Measurements from ENCODE around the gene PCDH9.

The PCDH9 gene

DNA sequence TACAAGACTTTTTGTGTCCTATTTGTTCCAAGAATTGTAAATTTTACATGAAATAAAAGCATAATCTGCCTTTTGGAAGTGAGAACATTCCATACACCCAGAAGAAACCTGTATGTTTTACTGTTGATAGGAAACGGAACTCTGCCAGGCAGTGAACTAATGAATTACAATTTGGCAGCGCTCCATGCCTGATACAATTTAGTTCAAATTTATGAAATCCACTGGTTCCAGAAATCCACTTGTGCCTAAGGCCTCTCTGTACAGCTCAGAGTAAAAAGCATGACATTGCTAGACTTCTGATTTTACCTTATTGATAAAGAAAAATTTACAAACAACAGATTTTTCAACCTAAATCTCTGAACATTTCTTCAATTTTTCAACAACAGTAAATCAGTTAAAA lies 78.1 kb downstream of the PCDH9 start:
- DNase-seq = no peak

DNA sequence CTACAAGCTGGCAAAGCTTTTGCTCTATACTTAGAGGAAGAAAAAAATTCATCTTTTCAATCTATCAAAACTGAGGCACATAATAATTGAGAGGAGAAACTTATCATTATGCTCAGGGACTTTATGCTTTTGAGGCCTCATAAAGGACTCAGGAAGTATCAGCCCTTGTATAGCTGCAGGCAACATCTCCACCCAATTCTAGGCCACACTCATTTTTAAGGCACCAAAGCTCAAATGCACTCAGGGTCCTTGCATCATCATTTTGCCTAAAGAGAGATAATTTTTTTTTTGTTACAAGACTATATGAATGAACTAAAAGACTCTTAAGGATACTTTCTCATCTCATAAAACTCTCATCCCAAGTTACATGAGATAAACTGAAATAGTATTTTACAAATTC lies 78.5 kb downstream of the PCDH9 start:
- no peak for DNase-seq

GRCh38 chr13:67150608-67151007 lies 79.5 kb downstream of the PCDH9 start:
- no peak for DNase-seq

DNA sequence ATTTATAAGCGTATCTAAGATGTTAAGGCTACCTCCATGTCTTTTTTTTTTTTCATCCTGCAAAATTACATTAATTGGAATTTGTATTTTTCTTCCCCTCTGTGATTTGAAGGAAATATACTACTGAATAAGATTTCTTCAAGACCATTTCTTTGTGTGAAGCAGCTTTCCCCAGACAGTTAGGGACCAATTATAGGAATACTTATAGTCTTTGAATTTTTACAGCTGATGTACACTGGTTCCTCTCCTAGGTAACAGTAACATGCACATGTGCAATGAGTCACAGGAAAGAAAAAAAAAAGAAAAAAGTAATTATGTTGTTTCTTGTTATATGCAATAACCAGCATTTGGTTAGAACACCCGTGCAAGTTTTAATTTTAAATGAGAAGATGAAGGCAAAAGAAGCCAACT lies 82.0 kb downstream of the PCDH9 start:
- DNase-seq = no peak

GRCh38 chr13:67147342-67148133 lies 82.6 kb downstream of the PCDH9 start:
- no peak for DNase-seq

DNA sequence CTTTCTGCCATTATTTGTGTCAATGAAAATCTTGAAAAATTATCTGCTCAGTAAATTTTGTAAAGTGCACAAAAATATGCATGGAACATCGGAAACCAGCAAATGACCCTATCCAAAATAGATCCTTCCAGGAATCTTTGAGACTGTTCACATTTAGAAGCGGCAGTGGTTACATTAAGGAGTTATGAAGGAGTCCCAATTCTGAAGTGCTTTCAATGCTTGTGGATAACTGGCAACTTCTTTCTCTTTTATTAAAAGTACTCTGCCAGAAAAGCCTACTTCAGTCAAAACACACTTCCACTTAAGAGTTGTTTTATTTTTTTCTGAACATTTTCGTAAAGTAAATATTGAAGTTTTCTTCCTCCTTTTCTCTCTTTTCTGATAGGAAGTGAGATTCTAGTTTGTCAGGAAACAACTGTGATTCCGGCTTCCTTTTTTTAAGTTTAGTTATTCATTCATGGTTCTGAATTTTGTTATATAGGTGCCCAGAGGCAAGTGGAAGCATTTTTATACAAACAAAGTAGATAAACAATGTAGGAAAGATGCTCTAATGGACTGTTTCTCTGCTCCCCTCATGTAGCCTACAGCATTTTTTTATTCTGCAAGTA lies 83.5 kb downstream of the PCDH9 start:
- DNase-seq = no peak

DNA sequence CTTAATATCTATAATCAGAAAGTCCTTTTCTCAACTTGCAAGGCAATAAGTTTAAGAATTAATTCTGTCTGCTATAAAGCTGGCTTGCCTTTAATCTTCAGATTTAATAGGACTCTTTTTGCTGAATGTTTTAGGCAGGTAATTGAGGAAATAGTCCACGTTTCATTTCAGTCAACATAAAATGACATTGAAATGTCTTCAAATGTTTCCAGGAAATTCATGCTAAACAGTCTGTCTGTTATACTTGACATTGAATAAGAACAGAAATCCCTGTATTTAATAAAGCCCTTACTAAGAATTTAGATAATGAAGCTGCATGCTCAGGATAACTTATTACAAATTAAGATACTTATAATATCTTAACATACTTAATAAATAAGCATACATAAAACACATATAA lies 84.2 kb downstream of the PCDH9 start:
- DNase-seq = no peak

- DNase-seq = no peak
These were observed 86.5 kb downstream of the PCDH9 start for GRCh38 chr13:67143544-67144115.

- DNase-seq = no peak
These were observed 90.1 kb downstream of the PCDH9 start for GRCh38 chr13:67140006-67140405.

DNA sequence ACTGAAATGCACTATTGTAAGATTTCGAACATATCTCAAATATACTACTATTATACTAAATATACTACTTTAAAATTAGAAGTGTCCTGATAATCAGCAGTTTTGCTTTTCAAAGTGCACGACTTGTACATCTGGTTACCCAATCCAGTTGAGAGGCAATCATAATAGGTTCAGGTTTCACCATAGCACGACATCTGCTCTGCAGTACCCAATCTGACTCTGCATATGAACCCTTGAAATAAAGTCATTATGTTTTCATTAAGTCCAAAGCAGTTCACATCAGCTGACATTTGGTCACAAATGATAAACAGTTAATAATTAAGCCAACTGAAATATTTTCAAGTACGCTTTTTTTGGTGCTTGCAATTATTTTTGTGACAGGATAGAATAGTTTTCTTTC lies 90.6 kb downstream of the PCDH9 start:
- DNase-seq = no peak

DNA sequence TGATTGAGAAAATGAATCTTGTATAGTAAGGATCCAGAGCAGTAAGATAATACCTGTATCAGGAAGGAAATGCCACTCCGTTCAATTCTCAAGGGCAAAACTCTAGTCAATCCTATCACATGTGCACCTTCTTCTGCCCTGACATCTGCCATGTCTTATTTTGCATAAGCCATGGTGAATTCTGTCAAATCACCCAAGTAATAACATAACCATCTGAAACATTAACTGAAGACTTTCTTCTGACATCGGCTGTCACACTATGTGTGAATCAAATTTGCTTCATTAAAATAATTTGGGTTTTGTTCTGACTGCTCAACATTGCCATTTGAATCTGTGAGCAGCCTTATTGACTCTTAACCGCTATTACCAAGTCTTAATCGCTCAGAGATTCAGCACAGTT lies 91.2 kb downstream of the PCDH9 start:
- DNase-seq = no peak

- DNase-seq = no peak
These were observed 92.9 kb downstream of the PCDH9 start for GRCh38 chr13:67137044-67137735.

DNA sequence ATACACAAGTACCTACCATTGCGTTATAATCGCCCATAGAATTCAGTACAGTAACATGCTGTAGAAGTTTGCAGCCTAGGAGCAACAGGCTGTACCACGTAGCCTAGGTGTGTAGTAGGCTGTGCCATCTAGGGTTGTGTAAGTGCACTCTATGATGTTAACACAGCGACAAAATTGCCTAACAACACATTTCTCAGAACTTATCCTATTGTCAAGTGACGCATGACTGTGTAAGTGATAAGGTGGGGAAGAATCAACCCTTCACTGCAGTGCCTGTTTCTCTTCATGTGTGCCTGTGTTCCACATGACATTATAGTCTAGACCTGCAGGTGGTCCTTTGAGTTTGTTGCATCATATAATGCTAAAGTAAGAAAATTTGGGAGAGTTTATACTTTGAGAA lies 94.0 kb downstream of the PCDH9 start:
- DNase-seq = no peak

GRCh38 chr13:67135356-67135755 lies 94.8 kb downstream of the PCDH9 start:
- no peak for DNase-seq

DNA sequence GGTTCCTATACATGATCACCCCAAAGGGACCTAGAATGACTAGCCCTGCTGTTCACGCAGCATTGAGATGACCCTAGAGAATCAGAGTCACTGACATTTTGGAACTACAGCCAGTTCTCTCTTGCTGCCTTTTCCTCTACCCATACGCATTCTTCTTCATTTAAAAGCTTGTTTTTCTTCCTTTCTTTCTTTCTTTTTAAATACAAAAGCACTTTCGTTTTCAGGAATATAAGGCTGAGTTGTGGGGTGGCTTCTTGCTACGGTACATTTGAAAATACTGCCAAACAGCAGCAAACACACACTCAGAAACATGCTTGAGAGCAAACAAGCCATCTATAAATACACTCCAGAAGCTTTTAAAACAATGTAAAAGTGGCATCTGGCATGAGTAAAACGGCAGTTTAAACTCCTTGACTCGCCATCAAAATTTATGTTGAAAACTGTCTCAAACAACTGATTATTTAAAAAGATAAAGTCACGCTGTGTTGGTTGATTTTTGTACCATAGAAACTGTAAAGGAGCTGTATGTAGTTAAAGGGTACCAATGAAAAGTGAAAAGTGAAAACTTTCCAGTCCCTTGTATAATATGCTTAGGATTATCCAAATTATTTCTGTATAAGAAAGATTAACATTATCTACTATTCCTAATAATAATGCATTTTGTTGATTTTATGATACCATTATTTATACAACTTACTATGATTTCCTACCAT lies 95.6 kb downstream of the PCDH9 start:
- DNase-seq = no peak

DNA sequence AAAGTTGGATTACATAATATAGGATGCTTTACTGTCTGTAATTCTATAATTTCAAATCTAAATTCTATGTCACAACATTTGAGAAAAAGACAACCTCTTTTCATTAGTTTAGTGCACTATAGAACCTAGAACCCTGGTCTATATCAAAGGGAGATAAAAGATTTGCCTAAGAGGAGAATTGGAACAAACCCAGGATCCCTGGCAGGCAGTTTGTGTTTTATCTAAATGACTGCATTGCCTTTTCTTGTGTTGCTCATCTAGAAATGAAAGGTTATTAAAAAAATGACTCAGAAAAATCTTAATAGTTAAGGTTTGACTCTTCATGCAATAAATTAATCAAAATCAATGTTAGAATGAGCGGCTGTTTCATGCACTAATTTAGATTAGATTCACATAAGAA lies 96.7 kb downstream of the PCDH9 start:
- DNase-seq = no peak

GRCh38 chr13:67131393-67131792 lies 98.7 kb downstream of the PCDH9 start:
- DNase-seq = no peak

GRCh38 chr13:67130444-67130843 lies 99.7 kb downstream of the PCDH9 start:
- no peak for DNase-seq

GRCh38 chr13:67128136-67128535 lies 102.0 kb downstream of the PCDH9 start:
- DNase-seq = no peak

GRCh38 chr13:67125681-67126080 lies 104.5 kb downstream of the PCDH9 start:
- no peak for DNase-seq

DNA sequence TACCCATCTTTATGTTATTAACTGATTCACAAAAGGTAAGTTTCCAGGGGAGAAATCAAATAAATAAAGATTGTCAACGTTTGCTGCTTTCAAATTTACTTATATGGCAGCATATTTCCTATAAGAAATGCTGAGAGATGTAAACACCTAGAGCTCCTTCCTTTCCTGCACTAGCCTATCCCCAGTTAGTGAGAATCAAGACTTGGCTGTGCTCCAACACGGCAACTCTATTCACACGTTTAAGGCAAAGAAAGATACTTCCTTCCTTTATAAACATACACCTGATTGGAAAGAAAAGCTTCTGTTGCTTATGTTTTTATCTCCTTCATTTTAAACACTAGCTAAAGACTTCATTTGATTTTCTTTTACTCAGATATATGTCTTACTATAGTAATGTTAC lies 107.0 kb downstream of the PCDH9 start:
- DNase-seq = no peak

- DNase-seq = no peak
These were observed 107.9 kb downstream of the PCDH9 start for GRCh38 chr13:67122251-67122650.

DNA sequence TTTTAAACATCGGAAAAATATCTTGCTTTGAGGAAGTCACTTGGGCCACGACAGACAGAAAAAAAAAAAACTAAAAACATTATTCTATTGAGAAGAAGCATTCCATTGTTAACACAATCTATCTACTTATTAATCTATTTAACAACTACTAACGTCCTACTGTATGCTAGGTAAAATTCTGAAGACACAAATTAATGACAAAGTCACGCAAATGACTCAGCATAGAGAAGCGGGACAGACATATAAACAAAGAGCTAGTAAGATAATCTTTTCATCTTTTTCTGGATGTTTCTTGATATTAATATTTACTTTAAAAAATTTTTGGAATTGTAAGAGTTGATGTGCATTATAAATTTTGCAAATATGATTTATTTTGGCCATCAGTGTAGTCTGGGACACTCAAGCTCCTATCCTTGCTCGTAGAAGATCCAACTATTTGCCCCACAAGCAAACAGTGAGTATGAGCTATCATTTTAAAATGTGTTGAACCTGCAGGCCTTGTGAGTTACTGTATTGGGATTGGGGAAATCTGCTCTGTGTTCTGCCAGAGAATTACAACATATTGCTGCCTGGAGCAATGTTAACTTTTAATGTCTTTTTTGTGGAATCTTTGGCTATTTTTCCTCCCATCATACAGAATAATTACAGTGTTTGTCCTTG lies 109.1 kb downstream of the PCDH9 start:
- no peak for DNase-seq
